Epithelial cell of prostate (primary cell): ENCODE data around the gene TGFBRAP1.
"Not testable (repeated sequence)": the region's sequence is repeated elsewhere in the genome, so short reads cannot be mapped to it uniquely, and the experiment has no call there.

Experiments used
- DNase-seq: peaks from one replicate; pipeline ENCODE4 v3.0.0-alpha.2; 2011; ENCODE audit warnings: low read depth, low spot score
- H3K27ac ChIP-seq: fragments of 450-650 bp; 2 replicates; pipeline ENCODE4 v1.5.1; 2017; ENCODE audit warnings: mild to moderate bottlenecking

TGFBRAP1 gene

GRCh38 chr2:105280281-105280680 lies 49.3 kb downstream of the TGFBRAP1 start:
- no peak overlapping the region for H3K27ac ChIP-seq
- no peak for DNase-seq

DNA sequence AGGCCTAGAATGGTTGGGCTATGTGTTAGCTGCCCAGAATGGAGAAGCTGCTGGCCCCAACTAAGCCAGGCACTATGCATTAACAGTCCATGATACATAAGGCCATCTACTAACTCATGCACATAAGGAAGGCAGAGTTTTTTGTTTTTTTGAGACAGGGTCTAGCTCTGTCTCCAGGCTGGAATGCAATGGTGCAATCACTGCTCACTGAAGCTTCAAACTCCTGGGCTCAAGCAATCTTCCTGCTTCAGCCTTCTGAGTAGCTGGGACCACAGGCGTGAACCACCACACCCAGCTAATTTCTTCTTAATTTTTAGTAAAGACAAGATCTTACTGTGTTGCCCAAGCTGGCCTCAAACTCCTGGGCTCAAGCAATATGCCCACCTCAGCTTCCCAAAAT lies 50.4 kb downstream of the TGFBRAP1 start:
- DNase-seq, result no peak
- no peak overlapping the region for H3K27ac ChIP-seq

DNA sequence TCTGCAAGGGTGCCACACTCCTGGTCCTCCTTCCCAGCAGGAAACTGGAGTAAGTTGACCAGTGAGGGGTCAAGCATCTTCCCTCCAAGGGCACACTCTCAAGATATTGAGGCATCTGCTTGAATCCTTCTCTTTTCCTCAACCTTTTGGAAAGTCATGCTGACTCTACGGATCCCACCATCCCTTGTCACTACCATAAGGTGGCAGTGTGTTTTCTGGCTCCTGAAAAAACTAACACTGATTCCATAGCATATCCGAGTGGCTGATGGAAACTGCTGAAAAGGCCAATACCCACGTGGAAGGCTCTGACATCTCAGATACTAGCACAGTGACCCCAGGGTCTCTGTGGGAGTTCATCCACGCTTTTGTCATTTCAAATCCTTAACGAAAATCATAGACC lies 50.9 kb downstream of the TGFBRAP1 start:
- H3K27ac ChIP-seq, result no peak overlapping the region
- DNase-seq, result no peak

- H3K27ac ChIP-seq, result no peak overlapping the region
- no peak for DNase-seq
Measured at GRCh38 chr2:105274046-105274445, 55.5 kb downstream of the TGFBRAP1 start.

GRCh38 chr2:105272176-105272575 lies 57.4 kb downstream of the TGFBRAP1 start:
- DNase-seq, result no peak
- no peak overlapping the region for H3K27ac ChIP-seq

DNA sequence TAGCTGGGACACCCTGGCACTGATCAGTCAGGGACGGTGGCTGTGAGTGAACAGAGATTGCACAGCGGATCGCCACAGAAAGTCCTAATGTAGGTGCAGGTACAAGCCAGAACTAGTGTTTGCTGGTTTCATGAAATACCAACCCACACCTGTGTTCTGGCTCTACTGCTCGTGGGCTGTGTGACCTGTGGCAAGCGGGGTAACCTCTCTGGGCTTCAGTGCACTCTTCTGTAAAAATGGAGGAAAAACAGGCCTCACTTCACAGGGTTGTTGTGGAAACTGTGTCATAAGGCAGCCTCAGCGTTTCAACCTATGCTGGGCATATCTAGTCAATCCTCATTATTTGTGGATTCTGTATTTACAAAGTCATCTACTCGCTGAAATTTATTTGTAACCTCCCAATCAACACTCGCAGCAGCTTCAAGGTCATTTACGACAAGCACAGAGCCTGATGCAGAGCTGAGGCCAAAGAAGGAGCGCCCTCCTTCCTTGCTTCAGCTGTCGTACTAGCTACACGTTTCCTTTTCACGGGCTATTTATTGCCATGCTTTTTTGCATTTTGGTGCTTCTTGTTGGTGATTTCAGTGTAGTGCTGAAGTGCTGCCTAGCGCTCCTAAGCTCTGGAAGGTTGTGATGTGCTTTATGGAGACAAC lies 58.0 kb downstream of the TGFBRAP1 start:
- no peak overlapping the region for H3K27ac ChIP-seq
- no peak for DNase-seq

- H3K27ac ChIP-seq, result no peak overlapping the region
- DNase-seq, result no peak
Measured at GRCh38 chr2:105269426-105269825, 60.1 kb downstream of the TGFBRAP1 start.

DNA sequence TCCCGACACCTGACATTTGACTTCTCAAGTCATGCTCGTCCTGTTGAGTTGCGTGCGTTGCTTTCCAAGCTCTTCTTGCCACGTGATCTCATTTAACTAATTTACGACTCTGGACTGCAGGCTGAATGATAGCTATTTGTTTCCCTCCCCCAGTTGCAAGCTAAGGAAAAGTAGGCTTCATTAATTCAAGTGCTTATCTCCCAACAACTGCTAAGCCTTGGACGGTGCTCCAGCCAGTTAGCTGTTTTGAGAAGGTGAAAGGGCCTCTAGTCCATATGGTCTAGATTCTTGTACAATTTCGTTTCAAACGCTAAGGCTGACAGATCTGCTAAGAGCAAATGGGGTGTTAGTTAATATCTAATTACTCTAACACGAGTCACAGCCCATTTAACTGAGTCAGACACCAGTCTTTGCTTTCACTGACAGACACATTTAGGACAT lies 66.9 kb downstream of the TGFBRAP1 start:
- no peak for DNase-seq

GRCh38 chr2:105261061-105261460 lies 68.5 kb downstream of the TGFBRAP1 start:
- peak overlapping the region; percentile 19 for H3K27ac ChIP-seq
- peak; percentile 53 for DNase-seq

More for the DNA sequence above, 66.9 kb downstream of the TGFBRAP1 start:
- no peak overlapping the region for H3K27ac ChIP-seq

GRCh38 chr2:105258835-105259350 lies 70.6 kb downstream of the TGFBRAP1 start:
- no peak for DNase-seq
- H3K27ac ChIP-seq, result no peak overlapping the region

DNA sequence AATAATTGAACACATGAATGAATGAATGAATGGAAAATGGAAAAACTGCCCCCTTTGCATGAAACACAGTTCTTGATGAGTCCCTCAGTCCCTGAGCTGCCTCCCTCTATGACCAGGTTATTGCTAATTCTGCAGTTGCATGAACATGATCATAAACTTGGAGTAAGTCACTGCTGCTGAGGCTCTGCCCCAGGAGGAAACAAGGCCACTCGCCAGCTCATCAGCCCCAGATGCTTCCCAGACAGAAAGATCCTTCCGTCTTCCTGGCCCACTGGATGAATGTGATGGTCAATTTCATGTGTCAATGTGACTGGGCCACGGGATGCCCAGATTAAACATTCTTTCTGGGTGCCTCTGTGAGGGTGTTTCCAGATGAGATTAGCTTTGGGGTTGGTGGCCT lies 71.6 kb downstream of the TGFBRAP1 start:
- H3K27ac ChIP-seq, result no peak overlapping the region

GRCh38 chr2:105256431-105257047 lies 73.0 kb downstream of the TGFBRAP1 start:
- DNase-seq, result no peak
- H3K27ac ChIP-seq, result no peak overlapping the region

More for the DNA sequence above, 71.6 kb downstream of the TGFBRAP1 start:
- DNase-seq, result no peak

DNA sequence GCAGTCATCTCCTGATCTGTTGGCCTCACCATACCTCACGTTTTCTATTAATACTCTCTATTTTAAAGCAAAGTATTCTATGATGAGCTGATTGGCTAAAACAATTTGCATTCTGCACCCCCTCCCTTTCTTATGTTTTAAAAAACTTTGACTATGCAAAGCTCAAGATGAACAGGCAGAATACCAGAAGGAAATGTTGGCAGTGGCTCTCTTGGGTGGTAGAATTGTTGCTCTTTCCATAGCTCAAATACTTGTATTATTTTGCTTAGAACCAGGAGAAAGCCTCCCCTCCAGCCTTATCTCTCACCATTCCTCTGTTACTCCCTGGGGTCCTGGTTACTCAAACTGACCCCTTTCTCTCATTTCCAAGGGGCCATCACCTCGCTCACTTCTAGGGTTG lies 73.6 kb downstream of the TGFBRAP1 start:
- H3K27ac ChIP-seq, result no peak overlapping the region
- no peak for DNase-seq

- no peak overlapping the region for H3K27ac ChIP-seq
- no peak for DNase-seq
Measured at GRCh38 chr2:105254531-105255210, 74.9 kb downstream of the TGFBRAP1 start.

GRCh38 chr2:105252271-105252670 lies 77.3 kb downstream of the TGFBRAP1 start:
- no peak for DNase-seq
- H3K27ac ChIP-seq, result no peak overlapping the region

GRCh38 chr2:105251016-105251648 lies 78.4 kb downstream of the TGFBRAP1 start:
- not testable (repeated sequence) for DNase-seq

DNA sequence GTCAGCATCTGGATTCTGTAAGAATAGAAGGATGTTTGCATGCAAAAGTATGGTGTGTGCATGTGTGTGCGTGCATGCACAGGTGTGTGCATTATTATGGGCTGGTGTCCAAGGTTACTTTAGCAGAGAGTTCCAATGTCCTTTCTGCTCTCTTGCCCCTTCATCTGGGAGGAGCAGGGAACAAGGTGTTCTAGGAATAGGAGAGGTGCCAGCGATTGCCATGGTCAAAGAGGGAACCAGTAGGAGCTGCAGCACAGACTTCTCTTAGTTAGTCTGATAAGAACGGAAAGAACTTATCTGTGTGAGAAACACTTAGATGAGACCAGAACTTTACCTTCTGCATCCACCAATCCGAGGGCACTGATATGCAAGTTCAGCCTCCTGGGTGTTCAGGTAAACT lies 79.6 kb downstream of the TGFBRAP1 start:
- H3K27ac ChIP-seq, result no peak overlapping the region
- DNase-seq, result no peak

More at GRCh38 chr2:105251016-105251648, 78.4 kb downstream of the TGFBRAP1 start:
- H3K27ac ChIP-seq, result not testable (repeated sequence)

DNA sequence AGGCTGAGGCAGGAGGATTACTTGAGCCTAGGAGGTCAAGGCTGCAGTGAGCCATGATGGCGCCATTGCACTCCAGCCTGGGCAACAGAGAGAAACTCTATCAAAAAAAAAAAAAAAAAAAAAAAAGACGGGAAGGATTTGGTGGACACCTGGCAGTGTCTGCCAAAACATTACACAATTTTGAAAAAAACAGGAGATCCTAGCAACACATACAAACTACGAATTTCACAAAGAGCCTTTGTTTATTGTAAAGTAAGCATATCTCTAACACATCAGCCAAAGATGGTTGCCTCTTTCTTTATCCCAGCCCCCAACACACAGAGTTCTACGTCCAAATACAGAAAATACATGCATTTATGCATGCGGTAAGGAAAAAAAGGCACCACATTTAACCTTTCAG lies 80.4 kb downstream of the TGFBRAP1 start:
- no peak overlapping the region for H3K27ac ChIP-seq
- DNase-seq, result no peak

- no peak for DNase-seq
- H3K27ac ChIP-seq, result no peak overlapping the region
Measured at GRCh38 chr2:105248316-105249070, 81.0 kb downstream of the TGFBRAP1 start.

GRCh38 chr2:105244451-105244850 lies 85.1 kb downstream of the TGFBRAP1 start:
- DNase-seq, result no peak
- H3K27ac ChIP-seq, result no peak overlapping the region
